HuH-7 (cell line): Measurements from ENCODE around the gene UBD.

ENCODE experiments used
- DNase-seq: peaks from one replicate; pipeline ENCODE4 v3.0.0; 2011; ENCODE audit warnings: low spot score

Gene UBD

DNA sequence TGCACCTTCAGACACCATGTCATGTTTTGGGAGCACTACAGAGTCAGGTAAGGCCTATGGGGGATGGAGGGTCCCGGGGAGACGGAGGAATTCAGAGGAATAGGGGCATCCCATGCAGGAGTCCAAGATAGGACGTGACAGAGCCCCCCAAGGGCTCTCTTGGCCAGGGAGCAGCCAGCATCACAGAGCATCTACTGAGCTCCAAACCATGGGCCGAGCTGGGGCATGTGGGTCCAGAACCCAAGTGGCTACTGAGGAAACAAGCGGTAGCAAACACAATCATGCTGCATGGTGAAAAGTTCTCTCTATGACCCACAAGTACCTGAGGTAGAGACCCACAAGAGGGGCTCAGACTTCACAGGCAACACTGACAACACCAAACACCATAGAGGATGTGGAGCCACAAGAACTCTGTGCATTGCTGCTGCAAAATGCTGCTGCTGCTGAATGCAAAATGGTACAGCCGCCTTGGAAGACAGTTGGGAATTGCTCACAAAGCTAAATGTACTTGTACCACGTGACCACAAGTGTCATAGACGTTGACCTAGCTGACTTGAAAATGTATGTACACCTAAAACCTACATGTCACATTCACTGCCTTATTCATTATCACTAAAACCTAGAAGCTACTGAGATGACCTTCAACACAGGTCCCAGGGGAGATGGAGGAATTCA lies 38.4 kb downstream of the UBD start:
- no peak for DNase-seq

GRCh38 chr6:29520232-29520631 lies 39.3 kb downstream of the UBD start:
- DNase-seq: no peak

GRCh38 chr6:29519291-29520010 lies 40.1 kb downstream of the UBD start:
- no peak for DNase-seq

DNA sequence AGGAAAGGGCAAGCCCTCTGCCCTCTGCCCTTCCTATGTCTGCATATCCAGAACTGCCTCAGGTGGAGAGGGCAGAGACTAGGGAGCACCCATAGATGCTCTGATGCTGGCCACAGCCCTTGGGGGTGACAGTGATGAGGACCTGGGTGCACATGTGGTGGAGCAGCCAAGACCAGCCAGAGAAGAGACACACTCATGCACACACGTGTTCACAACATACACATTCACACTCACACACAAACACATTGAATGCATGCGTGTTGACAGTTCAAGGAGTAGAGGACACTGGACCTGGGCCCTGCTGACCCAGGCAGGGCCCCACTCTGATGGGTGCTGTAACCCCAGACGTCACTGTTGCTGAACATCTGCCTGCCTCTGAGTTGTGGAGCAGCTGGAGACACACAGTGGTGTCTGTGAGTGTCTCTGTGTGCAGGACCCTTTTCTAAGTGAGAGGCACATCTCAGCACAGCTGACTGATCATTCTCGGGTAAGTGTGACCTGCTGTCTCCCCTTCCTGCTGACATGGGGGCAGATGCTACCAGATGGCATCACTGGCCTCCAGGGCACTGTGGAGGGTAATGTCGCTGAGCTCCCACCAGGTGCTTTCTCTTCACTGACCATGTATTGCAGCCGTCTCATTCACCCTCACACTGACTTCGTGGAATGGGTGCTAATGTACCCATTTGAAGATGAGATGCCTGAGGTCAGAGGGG lies 41.6 kb downstream of the UBD start:
- DNase-seq: no peak

DNA sequence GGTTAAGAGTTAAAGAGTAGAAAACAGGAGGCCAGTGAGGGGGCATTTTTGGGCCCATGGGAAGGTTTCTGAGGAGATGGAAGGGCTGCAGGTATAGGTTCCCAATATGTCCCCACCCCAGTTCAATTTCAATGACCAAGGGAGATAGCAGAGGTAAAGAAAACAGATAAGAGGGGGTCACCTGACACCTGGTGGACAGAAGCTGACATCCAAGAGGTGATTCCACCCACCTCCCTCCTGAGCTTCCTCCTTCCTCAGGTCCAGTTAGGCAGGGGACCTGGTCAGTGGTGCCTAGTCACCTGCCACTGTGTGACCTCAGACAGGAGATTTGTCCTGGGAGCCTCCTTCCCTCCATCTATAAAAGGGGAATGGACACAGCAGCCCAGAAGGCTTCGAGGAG lies 42.3 kb downstream of the UBD start:
- DNase-seq: no peak

DNA sequence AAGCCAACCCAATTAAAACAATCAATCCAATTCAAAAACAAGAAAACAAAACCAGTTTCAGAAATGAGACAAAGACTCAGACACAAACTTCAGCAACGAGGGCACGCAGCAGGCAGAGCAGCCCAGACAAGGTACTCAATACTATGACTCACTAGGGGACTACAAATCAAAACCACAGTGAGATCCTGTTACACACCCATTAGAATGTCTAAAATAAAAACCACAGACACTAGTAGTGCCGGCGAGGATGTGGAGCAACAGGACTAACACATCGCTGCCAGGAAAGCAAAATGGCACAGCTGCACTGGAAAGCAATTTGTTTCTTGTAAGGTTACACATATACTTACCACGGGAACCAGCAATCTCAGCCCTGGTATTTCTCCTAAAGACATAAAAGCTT lies 43.4 kb downstream of the UBD start:
- DNase-seq: no peak

DNA sequence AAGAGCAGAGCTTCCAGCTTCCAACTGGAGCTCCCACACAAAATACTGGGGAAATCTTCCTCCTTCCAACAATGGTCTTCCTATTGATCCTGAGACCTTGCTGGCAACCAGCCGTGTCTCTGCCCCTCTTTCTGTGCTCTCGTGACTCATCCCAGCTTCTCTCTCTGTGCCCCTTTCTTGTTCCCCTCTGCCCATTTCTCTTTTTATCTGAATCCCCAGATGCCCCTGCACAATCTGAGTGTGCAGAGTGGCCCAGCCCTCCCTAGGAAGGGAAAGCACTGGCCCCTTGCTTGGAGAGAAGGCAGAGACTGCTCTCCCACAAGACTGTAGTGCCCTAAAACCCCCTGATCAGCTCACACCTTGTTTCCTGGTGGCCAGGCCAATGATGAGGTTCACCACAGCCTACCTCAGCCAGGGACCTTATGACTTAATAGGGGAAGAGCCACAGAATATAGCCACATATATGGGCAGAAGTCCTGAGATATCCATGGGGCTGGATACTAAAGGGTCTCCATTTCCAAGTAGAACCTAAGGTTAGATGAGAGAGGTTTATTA lies 48.7 kb downstream of the UBD start:
- DNase-seq: no peak

DNA sequence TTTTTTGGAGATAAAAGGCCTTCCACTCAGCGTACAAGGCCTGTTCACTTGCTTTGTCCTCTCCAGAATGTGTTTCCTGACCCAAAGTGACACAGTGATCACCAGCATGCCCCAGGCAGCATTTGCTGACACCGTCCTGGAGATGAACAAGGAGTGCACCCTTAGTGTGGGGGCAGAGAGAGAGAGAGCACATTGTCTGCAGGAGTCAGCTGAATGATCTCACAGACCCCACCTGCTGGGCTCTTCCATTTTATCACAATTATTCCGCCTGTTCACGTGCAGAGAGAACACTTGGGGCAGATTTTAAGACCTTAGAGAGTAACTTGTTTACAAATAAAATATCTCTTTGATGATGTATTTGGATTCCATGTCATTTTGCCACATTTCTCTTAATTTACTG lies 49.3 kb downstream of the UBD start:
- peak; percentile 13 for DNase-seq

DNA sequence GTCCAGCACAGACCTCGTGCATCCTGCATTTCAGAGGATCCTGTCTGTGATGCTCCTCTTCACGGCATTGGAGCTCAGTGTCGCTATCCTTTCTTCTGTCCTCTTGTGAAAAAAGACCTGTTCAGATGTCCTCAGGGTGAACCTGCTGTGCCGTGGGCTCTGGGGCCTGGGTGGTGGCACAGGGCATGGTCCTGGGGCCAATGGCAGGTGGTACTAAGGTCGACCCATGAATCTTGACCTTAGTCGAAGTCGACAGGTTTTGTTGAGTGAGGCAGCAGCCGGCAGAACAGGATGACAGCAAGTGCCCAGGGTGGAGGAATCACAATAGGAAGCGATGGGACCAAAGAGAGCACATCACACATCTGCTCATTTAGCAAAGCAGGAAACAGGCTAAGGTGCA lies 49.8 kb downstream of the UBD start:
- no peak for DNase-seq

DNA sequence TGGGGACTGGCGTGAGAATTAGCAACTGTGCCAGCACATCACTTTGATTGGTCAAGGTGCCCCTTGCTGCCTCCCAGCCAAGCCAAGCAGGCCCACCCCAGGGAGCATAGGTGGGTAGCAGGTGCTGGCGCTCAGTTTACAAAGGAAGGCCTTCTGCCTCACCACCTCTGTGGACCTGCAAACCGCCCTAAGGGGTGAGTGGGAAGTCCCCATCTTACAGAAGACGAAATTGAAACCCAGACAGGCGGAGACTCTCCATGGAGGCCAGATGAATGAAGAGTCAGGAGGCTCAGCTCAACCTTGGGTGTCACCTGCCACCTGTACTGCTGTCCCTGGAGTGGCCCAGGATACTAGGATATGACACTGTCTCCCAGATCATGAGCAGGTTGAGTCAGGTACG lies 50.3 kb downstream of the UBD start:
- no peak for DNase-seq

- no peak for DNase-seq
Observed at GRCh38 chr6:29507319-29507718, 52.2 kb downstream of the UBD start.

GRCh38 chr6:29506446-29507067 lies 53.0 kb downstream of the UBD start:
- DNase-seq: no peak

- no peak for DNase-seq
Observed at GRCh38 chr6:29505808-29506207, 53.7 kb downstream of the UBD start.
